ENCODE data around the gene COQ10B. TPM values are rescaled to one million over a fixed set of nuclear protein-coding genes. Genes with fewer than 3 reads are reported as not detected.

The COQ10B gene
- total RNA-seq, 1 donor from 2014 or later, result 22.2 TPM

GRCh38 chr2:197499594-197500502, 46.5 kb downstream of the COQ10B start, which contains the start of the genes HSPD1 and HSPE1:
HSPD1 (minus strand) TSS chr2:197499840; CDS start chr2:197498848, 992 bp downstream.
HSPE1 (plus strand) TSS chr2:197500379; CDS start chr2:197500437, 58 bp downstream.
- intact Hi-C loops (cut with micrococcal nuclease), result loop anchor here (1.0 to 5.0 kb wide), 12 partner anchors 15 to 1337 kb away; partner anchors contain the start of genes ANKRD44, CCDC150, COQ10B and MARS2

- intact Hi-C loops (cut with micrococcal nuclease), result loop anchor here (1.0 to 5.0 kb wide), 9 partner anchors 15 to 861 kb away; partner anchors contain the start of genes ANKRD44, CCDC150, COQ10B and MARS2
These were observed 47.3 kb downstream of the COQ10B start for GRCh38 chr2:197500503-197501131.

- intact Hi-C loops (cut with micrococcal nuclease), result loop anchor here (5.0 kb wide), 3 partner anchors 275 to 575 kb away; partner anchors contain the start of gene PGAP1
These were observed 48.8 kb downstream of the COQ10B start for GRCh38 chr2:197502201-197502600.

- intact Hi-C loops (cut with micrococcal nuclease), result loop anchor here (5.0 kb wide), 3 partner anchors 275 to 575 kb away; partner anchors contain the start of gene PGAP1
These were observed 49.3 kb downstream of the COQ10B start for GRCh38 chr2:197502685-197503084.

GRCh38 chr2:197504000-197504399, 50.6 kb downstream of the COQ10B start:
- intact Hi-C loops (cut with micrococcal nuclease), result loop anchor here (5.0 kb wide), 3 partner anchors 273 to 577 kb away; partner anchors contain the start of gene PGAP1

- intact Hi-C loops (cut with micrococcal nuclease), result loop anchor here (5.0 kb wide), 3 partner anchors 273 to 577 kb away; partner anchors contain the start of gene PGAP1
These were observed 51.2 kb downstream of the COQ10B start for GRCh38 chr2:197504512-197504911.

- intact Hi-C loops (cut with micrococcal nuclease), result no loop called here
These were observed 53.3 kb downstream of the COQ10B start for GRCh38 chr2:197506658-197507057.

GRCh38 chr2:197513915-197514314, 60.6 kb downstream of the COQ10B start:
- intact Hi-C loops (cut with micrococcal nuclease), result loop anchor here (10.0 kb wide), 1 partner anchor 351 kb away; no protein-coding TSS in a partner anchor

GRCh38 chr2:197514754-197515153, 61.4 kb downstream of the COQ10B start:
- intact Hi-C loops (cut with micrococcal nuclease), result loop anchor here (1.0 to 10.0 kb wide), 6 partner anchors 14 to 587 kb away; partner anchors contain the start of genes BOLL, HSPE1, MARS2 and PGAP1

- intact Hi-C loops (cut with micrococcal nuclease), result loop anchor here (1.0 to 10.0 kb wide), 6 partner anchors 15 to 588 kb away; partner anchors contain the start of genes BOLL, HSPE1, MARS2 and PGAP1
These were observed 62.0 kb downstream of the COQ10B start for GRCh38 chr2:197515315-197515738.

- intact Hi-C loops (cut with micrococcal nuclease), result loop anchor here (1.0 to 10.0 kb wide), 8 partner anchors 16 to 717 kb away; partner anchors contain the start of genes BOLL, COQ10B, GTF3C3 and HSPE1
These were observed 62.5 kb downstream of the COQ10B start, which contains the start of gene MOB4 for GRCh38 chr2:197515739-197516392. MOB4 (plus strand) TSS chr2:197516066; CDS start chr2:197516087, 21 bp downstream.

GRCh38 chr2:197516393-197516761, 63.0 kb downstream of the COQ10B start:
- intact Hi-C loops (cut with micrococcal nuclease), result loop anchor here (1.0 to 10.0 kb wide), 5 partner anchors 63 to 717 kb away; partner anchors contain the start of genes BOLL, COQ10B, GTF3C3 and PGAP1

GRCh38 chr2:197517150-197517549, 63.8 kb downstream of the COQ10B start:
- intact Hi-C loops (cut with micrococcal nuclease), result loop anchor here (5.0 to 10.0 kb wide), 3 partner anchors 270 to 590 kb away; partner anchors contain the start of genes BOLL and PGAP1

Other genes starting within 250 kb of the COQ10B start
- 214 and 234 TPM in 2 replicates for gene ANKRD44, start 142.8 kb upstream of the COQ10B start, total RNA-seq
- 298 and 310 TPM in 2 replicates for gene SF3B1, start 18.5 kb upstream of the COQ10B start, total RNA-seq
- 351 and 353 TPM in 2 replicates for gene HSPD1, start 46.3 kb downstream of the COQ10B start, total RNA-seq
- gene HSPE1, start 46.8 kb downstream of the COQ10B start, total RNA-seq, result 145 and 151 TPM in 2 replicates
- 17.0 and 20.9 TPM in 2 replicates for gene MOB4, start 62.5 kb downstream of the COQ10B start, total RNA-seq
- gene RFTN2, start 222.0 kb downstream of the COQ10B start, total RNA-seq, result not detected in 2 replicates

Measured in T-helper 2 cell treated with Interferon-gamma antibody and Interleukin-4, amounts not matched to agents 100 ng/mL and 5 ng/mL, for 36 hours (primary cell).